ENCODE measurements around the gene AVPR2.

- TF ChIP-seq USF1 (IDR thresholded peaks at IDR 0.05) = no peak
- no peak for TF ChIP-seq FOXM1 (IDR thresholded peaks at IDR 0.05; ENCODE audit: borderline replicate concordance, low read depth)
Observed at GRCh38 chrX:153945956-153946943, 41.8 kb downstream of the AVPR2 start.

Measured in Ishikawa (cell line).